ENCODE data around the gene EDIL3.

- TF ChIP-seq, protein P1, sequence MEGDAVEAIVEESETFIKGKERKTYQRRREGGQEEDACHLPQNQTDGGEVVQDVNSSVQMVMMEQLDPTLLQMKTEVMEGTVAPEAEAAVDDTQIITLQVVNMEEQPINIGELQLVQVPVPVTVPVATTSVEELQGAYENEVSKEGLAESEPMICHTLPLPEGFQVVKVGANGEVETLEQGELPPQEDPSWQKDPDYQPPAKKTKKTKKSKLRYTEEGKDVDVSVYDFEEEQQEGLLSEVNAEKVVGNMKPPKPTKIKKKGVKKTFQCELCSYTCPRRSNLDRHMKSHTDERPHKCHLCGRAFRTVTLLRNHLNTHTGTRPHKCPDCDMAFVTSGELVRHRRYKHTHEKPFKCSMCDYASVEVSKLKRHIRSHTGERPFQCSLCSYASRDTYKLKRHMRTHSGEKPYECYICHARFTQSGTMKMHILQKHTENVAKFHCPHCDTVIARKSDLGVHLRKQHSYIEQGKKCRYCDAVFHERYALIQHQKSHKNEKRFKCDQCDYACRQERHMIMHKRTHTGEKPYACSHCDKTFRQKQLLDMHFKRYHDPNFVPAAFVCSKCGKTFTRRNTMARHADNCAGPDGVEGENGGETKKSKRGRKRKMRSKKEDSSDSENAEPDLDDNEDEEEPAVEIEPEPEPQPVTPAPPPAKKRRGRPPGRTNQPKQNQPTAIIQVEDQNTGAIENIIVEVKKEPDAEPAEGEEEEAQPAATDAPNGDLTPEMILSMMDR (IDR thresholded peaks at IDR 0.05): no peak
- TF ChIP-seq EP300 (IDR thresholded peaks at IDR 0.05): no peak
These were observed 78.1 kb downstream of the EDIL3 start for GRCh38 chr5:84306601-84307000.

Measured in sigmoid colon (tissue), 4 donors.